Measurements from ENCODE around the gene TCF23.

TCF23 gene

GRCh38 chr2:27160191-27160590 is 11.4 kb downstream of the TCF23 start:
- H3K27ac ChIP-seq: no peak overlapping the region
- ChIA-PET POLR2A (ENCODE audit: low non-redundant PET) (interaction anchor here (0.6 kb wide), 1 partner anchor 269 kb away, joined by 3 read pairs; no protein-coding TSS in a partner anchor), CTCF (interaction anchor here (0.9 kb wide), 1 partner anchor 10 kb away, joined by 4 read pairs; no protein-coding TSS in a partner anchor)
- DNase-seq (ENCODE audit: low spot score): no peak
- TF ChIP-seq, protein P1, sequence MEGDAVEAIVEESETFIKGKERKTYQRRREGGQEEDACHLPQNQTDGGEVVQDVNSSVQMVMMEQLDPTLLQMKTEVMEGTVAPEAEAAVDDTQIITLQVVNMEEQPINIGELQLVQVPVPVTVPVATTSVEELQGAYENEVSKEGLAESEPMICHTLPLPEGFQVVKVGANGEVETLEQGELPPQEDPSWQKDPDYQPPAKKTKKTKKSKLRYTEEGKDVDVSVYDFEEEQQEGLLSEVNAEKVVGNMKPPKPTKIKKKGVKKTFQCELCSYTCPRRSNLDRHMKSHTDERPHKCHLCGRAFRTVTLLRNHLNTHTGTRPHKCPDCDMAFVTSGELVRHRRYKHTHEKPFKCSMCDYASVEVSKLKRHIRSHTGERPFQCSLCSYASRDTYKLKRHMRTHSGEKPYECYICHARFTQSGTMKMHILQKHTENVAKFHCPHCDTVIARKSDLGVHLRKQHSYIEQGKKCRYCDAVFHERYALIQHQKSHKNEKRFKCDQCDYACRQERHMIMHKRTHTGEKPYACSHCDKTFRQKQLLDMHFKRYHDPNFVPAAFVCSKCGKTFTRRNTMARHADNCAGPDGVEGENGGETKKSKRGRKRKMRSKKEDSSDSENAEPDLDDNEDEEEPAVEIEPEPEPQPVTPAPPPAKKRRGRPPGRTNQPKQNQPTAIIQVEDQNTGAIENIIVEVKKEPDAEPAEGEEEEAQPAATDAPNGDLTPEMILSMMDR (conservative IDR thresholded peaks at IDR 0.05; ENCODE audit: low read depth): no peak

GRCh38 chr2:27162151-27163121 is 13.6 kb downstream of the TCF23 start:
- no peak overlapping the region for H3K27ac ChIP-seq
- DNase-seq (ENCODE audit: low spot score): no peak
- POLR2A ChIA-PET (ENCODE audit: low non-redundant PET): no interaction called here
- TF ChIP-seq, protein P1 (conservative IDR thresholded peaks at IDR 0.05; ENCODE audit: low read depth): no peak
- CTCF ChIA-PET: interaction anchor here (0.7 kb wide), 1 partner anchor 16 kb away, joined by 3 read pairs; no protein-coding TSS in a partner anchor

DNA sequence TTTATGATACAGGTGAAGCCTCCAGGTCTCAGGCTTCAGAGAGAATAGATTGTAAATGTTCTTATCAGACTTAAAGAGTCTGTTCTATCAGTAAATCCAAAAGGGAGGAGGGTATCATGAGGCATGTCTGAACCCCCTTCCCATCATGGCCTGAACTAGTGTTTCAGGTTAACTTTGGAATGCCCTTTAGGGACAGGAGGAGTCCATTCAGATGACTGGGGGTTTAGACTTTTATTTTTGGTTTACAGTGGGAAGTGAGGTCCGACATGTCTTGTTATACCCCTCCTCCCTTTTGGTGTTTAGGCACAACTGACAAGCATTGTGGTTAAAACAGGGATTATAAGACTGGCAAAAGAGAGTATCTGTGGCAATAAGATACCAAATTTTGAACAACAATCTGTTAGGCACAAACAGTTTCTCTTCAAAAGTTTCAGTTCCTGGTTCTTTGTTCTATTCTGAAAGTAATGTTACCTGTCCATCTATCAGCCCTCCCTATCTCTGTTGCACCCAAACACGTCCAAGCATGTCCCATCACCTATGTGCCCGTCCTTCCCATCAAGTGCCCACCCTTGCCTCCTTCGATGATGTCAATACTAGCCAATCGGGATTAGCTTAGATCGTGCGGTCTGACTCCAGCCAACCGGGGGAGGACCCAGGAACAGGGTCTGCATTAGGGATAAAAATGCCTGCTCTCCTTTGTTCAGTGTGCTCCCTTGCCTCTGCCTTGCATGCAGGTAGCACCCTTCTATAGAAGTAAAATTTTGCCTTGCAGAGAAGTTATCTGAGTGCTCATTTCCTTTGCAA is 16.4 kb downstream of the TCF23 start:
- no peak overlapping the region for H3K27ac ChIP-seq
- TF ChIP-seq, protein P1 (conservative IDR thresholded peaks at IDR 0.05; ENCODE audit: low read depth): no peak
- no peak for DNase-seq (ENCODE audit: low spot score)
- CTCF ChIA-PET: no interaction called here
- POLR2A ChIA-PET (ENCODE audit: low non-redundant PET): no interaction called here

GRCh38 chr2:27170581-27171337 is 22.0 kb downstream of the TCF23 start:
- POLR2A ChIA-PET (ENCODE audit: low non-redundant PET): interaction anchor here (0.7 kb wide), 1 partner anchor 41 kb away, joined by 3 read pairs; the partner anchor contains the start of genes ATRAID and SLC5A6

DNA sequence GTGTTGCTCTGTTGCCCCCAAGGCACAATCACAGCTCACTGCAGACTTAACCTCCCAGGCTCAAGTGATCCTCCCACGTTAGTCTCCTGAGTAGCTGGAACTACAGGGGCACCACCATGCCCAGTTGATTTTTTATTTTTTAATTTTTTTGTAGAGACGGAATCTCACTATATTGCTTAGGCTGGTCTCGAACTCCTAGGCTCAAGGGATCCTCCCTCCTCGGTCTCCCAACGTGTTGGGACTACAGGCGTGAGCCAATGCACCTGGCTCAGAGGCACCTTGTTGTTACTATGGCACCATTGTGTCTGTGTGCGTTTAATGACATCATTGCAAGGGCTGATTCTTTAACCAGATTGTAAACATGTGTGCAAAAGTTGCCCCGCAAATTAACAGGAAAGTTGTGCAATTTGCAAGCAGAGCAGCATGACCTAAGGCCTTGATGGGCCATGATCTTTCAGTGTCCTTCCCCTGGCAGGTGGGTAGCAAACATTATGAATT is 22.6 kb downstream of the TCF23 start:
- POLR2A ChIA-PET (ENCODE audit: low non-redundant PET): interaction anchor here (0.7 kb wide), 1 partner anchor 40 kb away, joined by 3 read pairs; the partner anchor contains the start of genes ATRAID and SLC5A6
- no peak for DNase-seq (ENCODE audit: low spot score)
- CTCF ChIA-PET: interaction anchor here (0.8 to 1.7 kb wide), 2 partner anchors 22 to 40 kb away, joined by 3 to 7 read pairs; partner anchors contain the start of gene TCF23
- TF ChIP-seq, protein P1 (conservative IDR thresholded peaks at IDR 0.05; ENCODE audit: low read depth): no peak
- H3K27ac ChIP-seq: no peak overlapping the region

More at GRCh38 chr2:27170581-27171337, 22.0 kb downstream of the TCF23 start:
- no peak for DNase-seq (ENCODE audit: low spot score)
- H3K27ac ChIP-seq: no peak overlapping the region
- CTCF ChIA-PET: interaction anchor here (0.6 to 1.7 kb wide), 9 partner anchors 10 to 138 kb away, joined by 3 to 11 read pairs (median 6); partner anchors contain the start of gene TCF23
- TF ChIP-seq, protein P1 (conservative IDR thresholded peaks at IDR 0.05; ENCODE audit: low read depth): no peak
